Measurements from ENCODE around the gene VEPH1. TPM values are rescaled to one million over a fixed set of nuclear protein-coding genes. Genes with fewer than 3 reads are reported as not detected.

The VEPH1 gene
- total RNA-seq, 1 experiment from 2014 or later: 35.1 TPM

- Mint-ChIP-seq H3K27ac (ENCODE audit: unreplicated experiment) (no peak overlapping the region), H3K27me3 (ENCODE audit: unreplicated experiment) (no peaks in the 10 kb centered on the region), H3K36me3 (ENCODE audit: insufficient read depth, unreplicated experiment) (peaks cover 6% of the 10 kb centered on the region), H3K4me1 (ENCODE audit: low read depth, unreplicated experiment) (peaks cover 24% of the 10 kb centered on the region), H3K9me3 (ENCODE audit: low read depth, unreplicated experiment) (peaks cover 3% of the 10 kb centered on the region), H3K4me3 (ENCODE audit: low read depth, unreplicated experiment) (no peak overlapping the region)
- no TSS peak for BruUV-seq (replicated peaks)
- intact Hi-C loops (cut with micrococcal nuclease; ENCODE audit: unreplicated experiment): no loop called here
- no peak for TF ChIP-seq CTCF (IDR thresholded peaks at IDR 0.05; ENCODE audit: unreplicated experiment)
- DNase-seq: no peak
- CTCF ChIA-PET: no interaction called here
Measured at GRCh38 chr3:157508461-157508860, 5.2 kb upstream of the VEPH1 start.

- intact Hi-C loops (cut with micrococcal nuclease; ENCODE audit: unreplicated experiment): no loop called here
- H3K4me1 Mint-ChIP-seq (ENCODE audit: low read depth, unreplicated experiment): peaks cover 72% of the 10 kb centered on the region
- peak overlapping the region; percentile 95 for H3K27ac Mint-ChIP-seq (ENCODE audit: unreplicated experiment)
- peaks cover 3% of the 10 kb centered on the region for H3K9me3 Mint-ChIP-seq (ENCODE audit: low read depth, unreplicated experiment)
- BruUV-seq (replicated peaks): no TSS peak
- H3K27me3 Mint-ChIP-seq (ENCODE audit: unreplicated experiment): no peaks in the 10 kb centered on the region
- DNase-seq: no peak
- no peak overlapping the region for H3K4me3 Mint-ChIP-seq (ENCODE audit: low read depth, unreplicated experiment)
- H3K36me3 Mint-ChIP-seq (ENCODE audit: insufficient read depth, unreplicated experiment): peaks cover 30% of the 10 kb centered on the region
- no peak for TF ChIP-seq CTCF (IDR thresholded peaks at IDR 0.05; ENCODE audit: unreplicated experiment)
- CTCF ChIA-PET: no interaction called here
Measured at GRCh38 chr3:157501863-157502262, 1.4 kb downstream of the VEPH1 start.

DNA sequence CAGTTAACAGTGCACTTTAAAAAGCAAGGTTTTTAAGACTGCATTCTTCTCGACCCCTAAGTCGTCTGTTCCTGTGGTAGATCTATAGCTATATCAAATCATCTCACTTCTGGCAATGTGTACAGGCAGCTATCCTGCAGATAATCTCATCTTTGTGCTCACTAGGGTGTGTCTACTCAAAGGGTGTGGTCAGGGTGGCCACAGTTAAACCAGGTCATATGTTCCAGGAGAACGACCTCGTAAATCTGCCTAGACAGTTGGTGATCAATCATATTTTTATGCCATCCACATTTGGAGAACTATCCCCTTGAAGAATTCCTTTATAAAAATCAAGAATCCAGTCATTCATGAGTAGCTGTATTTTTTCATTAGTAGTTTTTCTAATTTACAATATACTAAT lies 3.0 kb downstream of the VEPH1 start:
- no TSS peak for BruUV-seq (replicated peaks)
- intact Hi-C loops (cut with micrococcal nuclease; ENCODE audit: unreplicated experiment): no loop called here
- H3K27me3 Mint-ChIP-seq (ENCODE audit: unreplicated experiment): no peaks in the 10 kb centered on the region
- peak; percentile 19 for DNase-seq
- H3K4me1 Mint-ChIP-seq (ENCODE audit: low read depth, unreplicated experiment): peaks cover 76% of the 10 kb centered on the region
- no peaks in the 10 kb centered on the region for H3K9me3 Mint-ChIP-seq (ENCODE audit: low read depth, unreplicated experiment)
- peaks cover 30% of the 10 kb centered on the region for H3K36me3 Mint-ChIP-seq (ENCODE audit: insufficient read depth, unreplicated experiment)
- no peak for TF ChIP-seq CTCF (IDR thresholded peaks at IDR 0.05; ENCODE audit: unreplicated experiment)
- CTCF ChIA-PET: interaction anchor here (0.7 to 3.3 kb wide), 12 partner anchors 23 to 363 kb away, joined by 3 to 16 read pairs (median 4); partner anchors contain the start of gene PTX3
- H3K4me3 Mint-ChIP-seq (ENCODE audit: low read depth, unreplicated experiment): peak overlapping the region; percentile 81
- H3K27ac Mint-ChIP-seq (ENCODE audit: unreplicated experiment): peak overlapping the region; percentile 95

DNA sequence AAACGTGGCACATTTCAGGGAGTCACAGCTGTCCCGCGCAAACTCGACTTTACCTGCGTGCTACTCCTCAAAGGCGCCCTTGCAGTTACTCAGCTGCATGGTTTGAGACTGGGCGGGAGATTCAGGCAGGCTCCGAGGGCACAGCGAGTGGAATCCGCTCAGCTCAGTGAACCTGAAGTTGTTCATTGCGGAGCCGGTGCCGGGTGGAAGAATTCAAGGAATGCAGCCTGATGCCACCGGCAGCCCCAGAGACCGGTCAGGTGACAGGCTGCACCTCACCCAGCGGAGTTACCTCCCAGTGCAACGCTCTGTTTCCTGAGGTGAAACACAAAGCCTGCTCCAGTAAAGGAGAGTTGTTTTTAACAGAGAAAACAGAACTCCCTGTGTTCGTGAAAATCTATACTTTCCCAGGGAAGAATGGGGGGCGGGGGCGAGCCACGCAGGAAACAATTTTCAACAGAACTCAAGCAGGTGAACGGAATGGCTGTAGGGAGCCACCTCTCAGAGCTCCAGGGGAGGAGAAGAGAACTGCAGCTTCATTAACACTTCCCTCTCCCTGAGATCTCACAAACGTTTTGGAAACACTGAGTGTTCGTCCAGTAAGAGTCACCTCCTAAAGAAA lies 3.8 kb downstream of the VEPH1 start:
- Mint-ChIP-seq H3K4me1 (ENCODE audit: low read depth, unreplicated experiment) (peaks cover 80% of the 10 kb centered on the region), H3K36me3 (ENCODE audit: insufficient read depth, unreplicated experiment) (peaks cover 33% of the 10 kb centered on the region), H3K27ac (ENCODE audit: unreplicated experiment) (peak overlapping the region; percentile 95), H3K4me3 (ENCODE audit: low read depth, unreplicated experiment) (peak overlapping the region; percentile 81), H3K27me3 (ENCODE audit: unreplicated experiment) (no peaks in the 10 kb centered on the region), H3K9me3 (ENCODE audit: low read depth, unreplicated experiment) (no peaks in the 10 kb centered on the region)
- no peak for TF ChIP-seq CTCF (IDR thresholded peaks at IDR 0.05; ENCODE audit: unreplicated experiment)
- intact Hi-C loops (cut with micrococcal nuclease; ENCODE audit: unreplicated experiment): loop anchor here (5.0 kb wide), 1 partner anchor 337 kb away; the partner anchor contains the start of gene CCNL1
- peak; percentile 93 for DNase-seq
- BruUV-seq (replicated peaks): no TSS peak
- CTCF ChIA-PET: interaction anchor here (0.7 to 3.3 kb wide), 18 partner anchors 11 to 362 kb away, joined by 3 to 16 read pairs (median 4); partner anchors contain the start of gene PTX3
